ENCODE data around the gene TMC6. TPM values are rescaled to one million over a fixed set of nuclear protein-coding genes. Genes with fewer than 3 reads are reported as not detected.

Gene TMC6
- total and polyA plus RNA-seq, 2 of the 13 experiments (the other 11 are each of a cell fraction or from before 2014, with no cell fraction given), result 48.4 to 99.1 TPM

GRCh38 chr17:78144736-78145641 is 16.4 kb upstream of the TMC6 start (continued):
- 0 out of 4 replicates have a peak, but pooled peaks of 1 of the 2 experiments have one; percentile 24 for TF ChIP-seq HMGXB4 (CRISPR knock-in tag; IDR thresholded peaks at IDR 0.05; ENCODE audit: borderline replicate concordance in 1 of 2, low read depth in 1 of 2)
- TF ChIP-seq HNF1A (IDR thresholded peaks at IDR 0.05; ENCODE audit: low read depth), result no peak
- 0 out of 2 replicates have a peak, but pooled peaks have one; percentile 16 for TF ChIP-seq HNF1A (CRISPR knock-in tag; IDR thresholded peaks at IDR 0.05; ENCODE audit: borderline replicate concordance)
- TF ChIP-seq ZNF234 (CRISPR knock-in tag; conservative IDR thresholded peaks at IDR 0.05), result no peak
- no peak for TF ChIP-seq LBX2 (CRISPR knock-in tag; IDR thresholded peaks at IDR 0.05; ENCODE audit: borderline replicate concordance)
- 0 out of 2 replicates have a peak, but pooled peaks have one; percentile 15 for TF ChIP-seq ATF6 (CRISPR knock-in tag; conservative IDR thresholded peaks at IDR 0.05)
- peak; percentile 24 for TF ChIP-seq HNRNPLL (IDR thresholded peaks at IDR 0.05; ENCODE audit: low read depth, low read length, poor library complexity, severe bottlenecking)
- peak; percentile 84; the same call in 1 of the 2 replicates for TF ChIP-seq ZNF20 (CRISPR knock-in tag; IDR thresholded peaks at IDR 0.05)
- TF ChIP-seq GMEB1 (CRISPR knock-in tag; IDR thresholded peaks at IDR 0.05; ENCODE audit: borderline replicate concordance), result peak; percentile 28; the same call in 1 of the 2 replicates
- no peak; the same call in 1 of the 2 replicates for TF ChIP-seq ZNF225 (CRISPR knock-in tag; IDR thresholded peaks at IDR 0.05)
- peak; percentile 72; the same call in 1 of the 2 replicates for TF ChIP-seq ZBTB25 (CRISPR knock-in tag; IDR thresholded peaks at IDR 0.05)
- peak; percentile 60; the same call in 1 of the 2 replicates for TF ChIP-seq RCOR2 (CRISPR knock-in tag; IDR thresholded peaks at IDR 0.05)
- TF ChIP-seq SRSF9 (IDR thresholded peaks at IDR 0.05; ENCODE audit: borderline replicate concordance, insufficient read depth, low read depth, low read length, poor library complexity, severe bottlenecking), result no peak

All from HepG2 (cell line).